ENCODE measurements around the gene MAMSTR. TPM values are rescaled to one million over a fixed set of nuclear protein-coding genes. Genes with fewer than 3 reads are reported as not detected.

The MAMSTR gene
- total RNA-seq, 1 donor from 2014 or later = 3.6 TPM

DNA sequence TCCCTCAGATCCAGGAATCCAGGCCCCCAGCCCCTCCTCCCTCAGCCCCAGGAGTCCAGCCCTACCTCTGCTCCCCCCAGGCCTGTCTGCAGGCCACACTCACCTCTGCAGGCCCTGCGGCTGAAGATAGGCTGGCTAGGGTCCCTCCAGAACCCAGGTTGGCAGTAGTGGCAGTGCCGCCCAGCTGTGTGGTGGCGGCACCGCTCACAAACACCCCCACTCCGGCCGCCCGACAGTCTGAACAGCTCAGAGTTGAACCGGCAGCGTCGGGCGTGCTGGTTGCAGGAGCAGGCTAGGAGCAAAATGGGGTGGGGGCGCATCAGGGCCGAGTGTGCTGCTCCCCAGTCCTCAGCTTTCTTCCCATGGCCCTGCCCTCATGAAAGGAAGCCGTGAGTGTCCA lies 55.0 kb downstream of the MAMSTR start:
- H3K27me3 Mint-ChIP-seq = no peaks in the 10 kb centered on the region
- H3K9me3 Mint-ChIP-seq = no peaks in the 10 kb centered on the region
- H3K4me1 Mint-ChIP-seq (ENCODE audit: unreplicated experiment) = peaks cover 5% of the 10 kb centered on the region
- H3K36me3 Mint-ChIP-seq = no peaks in the 10 kb centered on the region
- no peak overlapping the region for H3K27ac Mint-ChIP-seq
- no peak for DNase-seq (ENCODE audit: extremely low spot score, unreplicated experiment)
- TF ChIP-seq, protein P1, sequence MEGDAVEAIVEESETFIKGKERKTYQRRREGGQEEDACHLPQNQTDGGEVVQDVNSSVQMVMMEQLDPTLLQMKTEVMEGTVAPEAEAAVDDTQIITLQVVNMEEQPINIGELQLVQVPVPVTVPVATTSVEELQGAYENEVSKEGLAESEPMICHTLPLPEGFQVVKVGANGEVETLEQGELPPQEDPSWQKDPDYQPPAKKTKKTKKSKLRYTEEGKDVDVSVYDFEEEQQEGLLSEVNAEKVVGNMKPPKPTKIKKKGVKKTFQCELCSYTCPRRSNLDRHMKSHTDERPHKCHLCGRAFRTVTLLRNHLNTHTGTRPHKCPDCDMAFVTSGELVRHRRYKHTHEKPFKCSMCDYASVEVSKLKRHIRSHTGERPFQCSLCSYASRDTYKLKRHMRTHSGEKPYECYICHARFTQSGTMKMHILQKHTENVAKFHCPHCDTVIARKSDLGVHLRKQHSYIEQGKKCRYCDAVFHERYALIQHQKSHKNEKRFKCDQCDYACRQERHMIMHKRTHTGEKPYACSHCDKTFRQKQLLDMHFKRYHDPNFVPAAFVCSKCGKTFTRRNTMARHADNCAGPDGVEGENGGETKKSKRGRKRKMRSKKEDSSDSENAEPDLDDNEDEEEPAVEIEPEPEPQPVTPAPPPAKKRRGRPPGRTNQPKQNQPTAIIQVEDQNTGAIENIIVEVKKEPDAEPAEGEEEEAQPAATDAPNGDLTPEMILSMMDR (conservative IDR thresholded peaks at IDR 0.05) = no peak
- no peak overlapping the region for H3K4me3 Mint-ChIP-seq

DNA sequence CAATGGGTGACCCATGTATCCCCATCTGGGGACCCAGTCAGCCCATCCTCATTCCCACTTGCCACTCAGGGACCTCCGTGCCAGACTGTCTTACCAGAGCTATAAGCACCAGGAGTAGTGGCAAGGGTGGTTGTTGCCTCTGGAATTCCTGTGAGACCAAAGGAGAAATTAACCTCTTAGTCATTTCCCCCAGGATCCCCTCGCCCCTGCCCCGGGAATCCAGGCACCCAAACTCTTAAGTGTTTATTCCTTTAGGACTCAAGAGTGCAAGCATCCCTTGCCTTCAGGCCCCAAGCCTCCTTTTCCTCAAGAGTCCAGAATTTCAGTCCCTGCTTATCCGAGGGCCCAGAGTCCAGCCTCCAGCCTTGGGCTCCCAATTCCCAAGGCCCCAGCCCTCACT lies 55.9 kb downstream of the MAMSTR start:
- peaks cover 5% of the 10 kb centered on the region for H3K4me1 Mint-ChIP-seq (ENCODE audit: unreplicated experiment)
- no peaks in the 10 kb centered on the region for H3K27me3 Mint-ChIP-seq
- no peak for DNase-seq (ENCODE audit: extremely low spot score, unreplicated experiment)
- no peak overlapping the region for H3K27ac Mint-ChIP-seq
- no peaks in the 10 kb centered on the region for H3K9me3 Mint-ChIP-seq
- TF ChIP-seq, protein P1 (conservative IDR thresholded peaks at IDR 0.05) = no peak
- H3K36me3 Mint-ChIP-seq = no peaks in the 10 kb centered on the region
- H3K4me3 Mint-ChIP-seq = no peak overlapping the region

Other genes with a start within 250 kb of the MAMSTR start
- gene LMTK3, start 207.9 kb downstream of the MAMSTR start, total RNA-seq (ENCODE audit: low replicate concordance) = 12.2 and 21.6 TPM in 2 replicates
- 0.77 and 5.3 TPM in 2 replicates for gene SULT2B1, start 167.6 kb downstream of the MAMSTR start, total RNA-seq (ENCODE audit: low replicate concordance)
- not detected in 2 replicates for gene SPACA4, start 113.0 kb downstream of the MAMSTR start, total RNA-seq (ENCODE audit: low replicate concordance)
- 6.1 and 8.1 TPM in 2 replicates for gene FAM83E, start 104.6 kb downstream of the MAMSTR start, total RNA-seq (ENCODE audit: low replicate concordance)
- gene RPL18, start 100.5 kb downstream of the MAMSTR start, total RNA-seq (ENCODE audit: low replicate concordance) = 1,623 and 1,815 TPM in 2 replicates
- gene SPHK2, start 100.2 kb downstream of the MAMSTR start, total RNA-seq (ENCODE audit: low replicate concordance) = 44.0 and 47.1 TPM in 2 replicates
- 24.5 and 31.5 TPM in 2 replicates for gene DBP, start 82.3 kb downstream of the MAMSTR start, total RNA-seq (ENCODE audit: low replicate concordance)
- 13.8 and 43.3 TPM in 2 replicates for gene CA11, start 73.5 kb downstream of the MAMSTR start, total RNA-seq (ENCODE audit: low replicate concordance)
- gene NTN5, start 46.7 kb downstream of the MAMSTR start, total RNA-seq (ENCODE audit: low replicate concordance) = 0.86 and 1.2 TPM in 2 replicates
- gene FUT2, start 23.8 kb downstream of the MAMSTR start, total RNA-seq (ENCODE audit: low replicate concordance) = 9.0 and 13.3 TPM in 2 replicates
- gene RASIP1, start 20.9 kb upstream of the MAMSTR start, total RNA-seq (ENCODE audit: low replicate concordance) = 1.9 and 4.6 TPM in 2 replicates
- gene IZUMO1, start 27.2 kb upstream of the MAMSTR start, total RNA-seq (ENCODE audit: low replicate concordance) = 2.2 and 4.8 TPM in 2 replicates
- 11.2 and 15.0 TPM in 2 replicates for gene FUT1, start 32.9 kb upstream of the MAMSTR start, total RNA-seq (ENCODE audit: low replicate concordance)
- gene FGF21, start 35.8 kb upstream of the MAMSTR start, total RNA-seq (ENCODE audit: low replicate concordance) = not detected in 2 replicates
- 52.8 and 73.3 TPM in 2 replicates for gene BCAT2, start 91.3 kb upstream of the MAMSTR start, total RNA-seq (ENCODE audit: low replicate concordance)
- 9.4 and 12.9 TPM in 2 replicates for gene HSD17B14, start 116.8 kb upstream of the MAMSTR start, total RNA-seq (ENCODE audit: low replicate concordance)
- gene PLEKHA4, start 148.9 kb upstream of the MAMSTR start, total RNA-seq (ENCODE audit: low replicate concordance) = 15.8 and 45.4 TPM in 2 replicates
- 57.5 and 161 TPM in 2 replicates for gene PPP1R15A, start 152.7 kb upstream of the MAMSTR start, total RNA-seq (ENCODE audit: low replicate concordance)
- not detected in 2 replicates for gene TULP2, start 179.0 kb upstream of the MAMSTR start, total RNA-seq (ENCODE audit: low replicate concordance)
- gene NUCB1, start 180.6 kb upstream of the MAMSTR start, total RNA-seq (ENCODE audit: low replicate concordance) = 202 and 205 TPM in 2 replicates
- 1.4 and 3.4 TPM in 2 replicates for gene DHDH, start 214.0 kb upstream of the MAMSTR start, total RNA-seq (ENCODE audit: low replicate concordance)
- gene BAX, start 235.2 kb upstream of the MAMSTR start, total RNA-seq (ENCODE audit: low replicate concordance) = 161 and 201 TPM in 2 replicates
- 1,657 and 2,039 TPM in 2 replicates for gene FTL, start 245.6 kb upstream of the MAMSTR start, total RNA-seq (ENCODE audit: low replicate concordance)

Measured in type B pancreatic cell (in vitro differentiated cells).